ENCODE results near the gene ZNF619.

Gene ZNF619

GRCh38 chr3:40476478-40477470 lies at the start of gene ZNF619:
TSS of gene ZNF619 (plus strand) at chr3:40477122. CDS start at chr3:40477980, 858 bp downstream.
- TF ChIP-seq GATA3 (IDR thresholded peaks at IDR 0.05; ENCODE audit: low read depth, low read length) (no peak), GATA2 (IDR thresholded peaks at IDR 0.05; ENCODE audit: low read depth, low read length) (no peak)

DNA sequence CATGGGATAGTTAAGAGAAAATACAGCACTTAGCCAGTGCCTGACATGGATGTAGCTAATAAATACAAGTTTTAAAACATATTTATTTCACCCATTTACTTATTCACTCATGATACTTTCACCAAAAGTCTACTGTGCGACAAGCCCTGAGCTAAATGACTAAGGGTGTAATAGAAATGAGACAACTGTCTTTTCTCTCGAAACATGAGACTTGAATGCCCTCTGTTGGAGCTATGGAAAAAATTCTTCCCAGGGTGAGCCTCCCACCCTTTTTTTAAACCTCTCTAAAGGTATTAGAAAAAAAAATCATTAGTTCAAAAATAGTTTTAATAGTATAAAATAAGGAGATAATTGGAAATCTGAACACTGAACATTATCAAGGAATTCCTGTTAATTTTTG lies 44.1 kb upstream of the ZNF619 start:
- no peak for TF ChIP-seq GATA2 (IDR thresholded peaks at IDR 0.05; ENCODE audit: low read depth, low read length)
- TF ChIP-seq GATA3 (IDR thresholded peaks at IDR 0.05; ENCODE audit: low read depth, low read length) = no peak

DNA sequence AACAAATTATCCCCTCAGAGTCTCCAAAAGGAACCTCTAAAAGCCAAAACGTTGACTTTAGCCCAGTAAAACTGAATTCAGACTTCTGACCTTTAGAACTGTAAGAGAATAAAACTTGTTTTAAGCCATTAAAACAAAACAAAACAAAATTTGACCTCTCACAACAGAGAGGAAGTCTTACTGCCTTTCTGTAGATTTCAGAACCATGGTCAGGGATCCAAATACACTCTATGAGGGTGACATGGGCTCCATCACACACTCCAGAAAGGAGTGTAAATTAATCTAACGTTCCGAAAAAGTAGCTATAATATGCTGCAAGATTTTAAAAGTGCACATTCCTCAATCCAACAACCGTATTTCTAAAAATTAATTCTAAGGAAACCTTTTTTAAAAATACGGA lies 39.0 kb upstream of the ZNF619 start:
- TF ChIP-seq GATA3 (IDR thresholded peaks at IDR 0.05; ENCODE audit: low read depth, low read length) (no peak), GATA2 (IDR thresholded peaks at IDR 0.05; ENCODE audit: low read depth, low read length) (no peak)

- TF ChIP-seq GATA2 (IDR thresholded peaks at IDR 0.05; ENCODE audit: low read depth, low read length) (no peak), GATA3 (IDR thresholded peaks at IDR 0.05; ENCODE audit: low read depth, low read length) (no peak)
Measured at GRCh38 chr3:40445062-40445461, 31.9 kb upstream of the ZNF619 start.

- TF ChIP-seq GATA2 (IDR thresholded peaks at IDR 0.05; ENCODE audit: low read depth, low read length) (no peak), GATA3 (IDR thresholded peaks at IDR 0.05; ENCODE audit: low read depth, low read length) (no peak)
Measured at GRCh38 chr3:40445880-40446279, 31.0 kb upstream of the ZNF619 start.

GRCh38 chr3:40450438-40450837 lies 26.5 kb upstream of the ZNF619 start:
- no peak for TF ChIP-seq GATA2 (IDR thresholded peaks at IDR 0.05; ENCODE audit: low read depth, low read length)
- no peak for TF ChIP-seq GATA3 (IDR thresholded peaks at IDR 0.05; ENCODE audit: low read depth, low read length)

- TF ChIP-seq GATA2 (IDR thresholded peaks at IDR 0.05; ENCODE audit: low read depth, low read length) = no peak
- TF ChIP-seq GATA3 (IDR thresholded peaks at IDR 0.05; ENCODE audit: low read depth, low read length) = no peak
Measured at GRCh38 chr3:40451551-40451950, 25.4 kb upstream of the ZNF619 start.

DNA sequence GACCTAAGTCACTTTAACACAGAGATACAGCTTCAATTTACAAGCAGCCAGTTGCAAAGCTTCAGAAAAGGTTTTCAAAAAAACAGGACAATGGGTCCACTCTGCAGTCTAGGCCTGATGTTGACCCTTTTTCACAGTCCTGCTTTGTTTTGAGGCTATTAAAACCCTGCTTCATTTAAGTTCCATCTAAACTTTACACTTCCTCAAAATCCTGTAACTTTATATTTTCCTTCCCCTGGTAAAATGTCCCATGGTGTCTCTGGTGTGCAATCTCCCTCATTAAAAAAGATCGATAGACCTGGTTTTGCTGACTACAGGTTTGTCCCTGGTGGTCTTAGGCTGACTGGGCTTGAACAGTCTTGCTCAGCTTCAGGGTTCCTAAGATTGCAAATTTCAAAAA lies 24.9 kb upstream of the ZNF619 start:
- TF ChIP-seq GATA3 (IDR thresholded peaks at IDR 0.05; ENCODE audit: low read depth, low read length) (no peak), GATA2 (IDR thresholded peaks at IDR 0.05; ENCODE audit: low read depth, low read length) (no peak)

DNA sequence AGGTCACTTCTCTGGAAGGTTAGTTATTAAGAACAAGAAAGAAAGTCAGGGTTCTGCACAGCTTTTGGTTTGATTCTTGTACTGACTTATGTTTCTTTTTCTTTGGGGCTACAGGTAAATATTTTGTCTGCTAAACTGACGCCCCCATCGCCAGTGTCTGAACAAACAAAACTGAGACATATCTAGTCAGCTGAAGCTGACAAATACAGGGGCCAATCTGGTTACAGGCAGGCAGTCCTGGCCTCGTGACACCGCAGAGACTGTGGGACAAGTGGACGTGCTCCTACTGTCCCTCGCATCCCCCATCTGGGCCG lies 24.4 kb upstream of the ZNF619 start:
- TF ChIP-seq GATA3 (IDR thresholded peaks at IDR 0.05; ENCODE audit: low read depth, low read length) = no peak
- no peak for TF ChIP-seq GATA2 (IDR thresholded peaks at IDR 0.05; ENCODE audit: low read depth, low read length)

DNA sequence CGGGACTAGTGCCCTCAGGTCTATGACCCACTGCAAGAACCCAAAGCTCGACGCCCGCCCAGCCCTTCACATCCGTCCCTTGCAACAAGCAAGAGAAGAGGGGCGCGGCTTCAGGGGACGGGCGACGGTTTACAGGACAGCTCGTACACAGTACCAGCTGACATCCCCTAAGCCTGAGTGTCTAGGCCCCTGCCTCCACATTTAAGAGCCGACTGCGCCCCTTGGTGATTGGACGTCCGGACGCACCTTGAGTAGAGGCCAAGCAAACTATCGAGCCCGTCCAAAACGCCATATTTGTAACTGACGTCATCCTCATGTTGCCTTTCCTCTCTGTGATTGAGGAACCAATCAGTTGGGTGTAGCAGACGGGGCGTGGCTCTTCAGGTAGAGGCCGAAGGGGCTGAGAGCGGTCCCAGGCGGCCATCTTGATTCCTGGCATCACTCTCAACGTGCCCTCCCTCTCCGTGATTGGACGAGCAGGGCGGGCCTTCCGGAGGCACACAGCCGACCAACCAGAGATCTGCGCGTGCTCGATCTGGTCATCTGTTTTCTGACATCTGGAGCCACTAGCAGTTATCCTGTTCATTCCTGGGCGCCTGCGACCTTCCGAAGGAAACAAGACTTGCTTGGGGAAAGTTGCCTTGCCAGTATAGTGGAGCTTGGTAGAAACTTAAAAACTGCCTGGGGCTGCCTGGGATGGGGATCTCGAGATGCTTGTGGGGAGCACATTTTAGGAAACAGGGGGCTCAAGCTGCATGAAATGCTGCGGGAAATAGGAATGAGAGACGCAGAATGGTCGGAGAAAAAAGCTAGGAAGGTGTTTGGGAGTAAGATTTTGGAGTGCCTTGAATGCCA lies 23.8 kb upstream of the ZNF619 start:
- no peak for TF ChIP-seq GATA3 (IDR thresholded peaks at IDR 0.05; ENCODE audit: low read depth, low read length)
- no peak for TF ChIP-seq GATA2 (IDR thresholded peaks at IDR 0.05; ENCODE audit: low read depth, low read length)

- no peak for TF ChIP-seq GATA3 (IDR thresholded peaks at IDR 0.05; ENCODE audit: low read depth, low read length)
- no peak for TF ChIP-seq GATA2 (IDR thresholded peaks at IDR 0.05; ENCODE audit: low read depth, low read length)
Measured at GRCh38 chr3:40453933-40454332, 23.0 kb upstream of the ZNF619 start.

DNA sequence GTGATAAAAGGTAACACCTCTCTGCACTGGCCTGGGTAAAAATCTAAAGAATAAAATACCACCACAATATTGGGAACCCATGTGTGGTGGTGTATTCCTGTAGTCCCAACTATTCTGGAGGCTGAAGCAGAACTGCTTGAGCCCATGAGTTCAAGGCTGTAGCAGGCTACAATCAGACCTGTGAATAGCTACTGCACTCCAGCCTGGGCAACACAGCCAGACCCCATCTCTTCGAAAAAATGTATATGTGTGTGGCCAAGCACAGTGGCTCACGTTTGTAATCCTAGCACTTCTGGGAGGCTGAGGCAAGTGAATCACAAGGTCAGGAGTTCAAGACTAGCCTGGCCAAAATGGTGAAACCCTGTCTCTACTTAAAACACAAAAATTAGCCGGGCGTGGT lies 21.6 kb upstream of the ZNF619 start:
- TF ChIP-seq GATA3 (IDR thresholded peaks at IDR 0.05; ENCODE audit: low read depth, low read length) (no peak), GATA2 (IDR thresholded peaks at IDR 0.05; ENCODE audit: low read depth, low read length) (no peak)

- TF ChIP-seq GATA3 (IDR thresholded peaks at IDR 0.05; ENCODE audit: low read depth, low read length) (no peak), GATA2 (IDR thresholded peaks at IDR 0.05; ENCODE audit: low read depth, low read length) (no peak)
Measured at GRCh38 chr3:40456279-40456939, 20.5 kb upstream of the ZNF619 start.

All from SH-SY5Y (cell line).